A673 (cell line): ENCODE results near the gene TLE2. TPM values are rescaled to one million over a fixed set of nuclear protein-coding genes. Genes with fewer than 3 reads are reported as not detected.

Experiments used
- BruUV-seq: library from RNA; stranded (reverse); fragments of 400-500 nt; replicated peaks from 2 replicates; lab custom pipeline; 2021; lab: Mats Ljungman, UMichigan
- CTCF ChIA-PET: fragments of 300-600 bp; sonication (Branson Sonifier 250); formaldehyde crosslinking; loops from one replicate; lab custom pipeline; 2022; ENCODE audit warnings: antibody characterized with exemption; lab: Charles Lee
- POLR2A ChIA-PET: fragments of 300-600 bp; sonication (Branson Sonifier 250); formaldehyde crosslinking; loops from one replicate; lab custom pipeline; 2022; ENCODE audit warnings: antibody characterized with exemption; ENCODE audit not compliant: low non-redundant PET; lab: Charles Lee
- DNase-seq: peaks from one replicate; pipeline ENCODE4 v3.0.0-alpha.2; 2015; ENCODE audit warnings: low spot score
- H3K27ac ChIP-seq: fragments of 200-600 bp; sonication (generic); 2 replicates; pipeline ENCODE4 v1.5.1; 2016; ENCODE audit warnings: mixed run types, low read depth, mild to moderate bottlenecking, mixed read lengths, antibody characterized with exemption, low read length; ENCODE audit not compliant: poor library complexity, severe bottlenecking
- H3K27me3 ChIP-seq: fragments of 200-600 bp; sonication (generic); replicated peaks from 2 replicates; pipeline ENCODE4 v1.6.1; 2017; ENCODE audit warnings: mixed run types, low read depth, mild to moderate bottlenecking, mixed read lengths, antibody characterized with exemption, low read length; ENCODE audit not compliant: insufficient read depth, poor library complexity
- H3K36me3 ChIP-seq: fragments of 200-600 bp; sonication (generic); 2 replicates; pipeline ENCODE4 v1.6.1; 2016; ENCODE audit warnings: mixed run types, mild to moderate bottlenecking, mixed read lengths, antibody characterized with exemption, low read length; ENCODE audit not compliant: insufficient read depth, poor library complexity, severe bottlenecking
- H3K4me1 ChIP-seq: fragments of 200-600 bp; sonication (generic); 2 replicates; pipeline ENCODE4 v1.6.1; 2017; ENCODE audit warnings: mixed run types, mild to moderate bottlenecking, mixed read lengths, antibody characterized with exemption, low read length; ENCODE audit not compliant: insufficient read depth, poor library complexity, severe bottlenecking
- H3K4me3 ChIP-seq: fragments of 200-600 bp; sonication (generic); 2 replicates; pipeline ENCODE4 v1.5.1; 2016; ENCODE audit warnings: low read depth, mixed run types, mild to moderate bottlenecking, mixed read lengths, low read length; ENCODE audit not compliant: poor library complexity, severe bottlenecking
- H3K9me3 ChIP-seq: fragments of 200-600 bp; sonication (generic); 2 replicates; pipeline ENCODE4 v1.6.1; 2016; ENCODE audit warnings: mixed run types, low read depth, mild to moderate bottlenecking, mixed read lengths, antibody characterized with exemption, low read length; ENCODE audit not compliant: poor library complexity, severe bottlenecking
- EZH2 ChIP-seq: fragments of 200-600 bp; sonication (generic); IDR thresholded peaks from 2 replicates; pipeline ENCODE4 v1.6.1; 2017; ENCODE audit warnings: borderline replicate concordance, low read depth, mild to moderate bottlenecking, mixed read lengths, antibody characterized with exemption, low read length; ENCODE audit not compliant: poor library complexity, severe bottlenecking
- intact Hi-C: fragments of 100-400 bp; cut with micrococcal nuclease; formaldehyde crosslinking; loops from one replicate; pipeline ENCODE4 v1.10.0; 2022; ENCODE audit not compliant: unreplicated experiment
- total RNA-seq: library from RNA; stranded (reverse); gene quantifications from 2 replicates; pipeline ENCODE4 v1.2.3, GENCODE V29; 2021
- TF ChIP-seq, protein P1 (sequence below): fragments of 300-800, 200-600 bp; sonication (generic); conservative IDR thresholded peaks from 2 replicates; pipeline ENCODE4 v1.5.1; 2017; ENCODE audit warnings: low read depth, mild to moderate bottlenecking, antibody characterized with exemption, low read length, moderate library complexity, mixed read lengths

The TLE2 gene
- total RNA-seq, 1 experiment from 2014 or later, result 10.8 TPM

DNA sequence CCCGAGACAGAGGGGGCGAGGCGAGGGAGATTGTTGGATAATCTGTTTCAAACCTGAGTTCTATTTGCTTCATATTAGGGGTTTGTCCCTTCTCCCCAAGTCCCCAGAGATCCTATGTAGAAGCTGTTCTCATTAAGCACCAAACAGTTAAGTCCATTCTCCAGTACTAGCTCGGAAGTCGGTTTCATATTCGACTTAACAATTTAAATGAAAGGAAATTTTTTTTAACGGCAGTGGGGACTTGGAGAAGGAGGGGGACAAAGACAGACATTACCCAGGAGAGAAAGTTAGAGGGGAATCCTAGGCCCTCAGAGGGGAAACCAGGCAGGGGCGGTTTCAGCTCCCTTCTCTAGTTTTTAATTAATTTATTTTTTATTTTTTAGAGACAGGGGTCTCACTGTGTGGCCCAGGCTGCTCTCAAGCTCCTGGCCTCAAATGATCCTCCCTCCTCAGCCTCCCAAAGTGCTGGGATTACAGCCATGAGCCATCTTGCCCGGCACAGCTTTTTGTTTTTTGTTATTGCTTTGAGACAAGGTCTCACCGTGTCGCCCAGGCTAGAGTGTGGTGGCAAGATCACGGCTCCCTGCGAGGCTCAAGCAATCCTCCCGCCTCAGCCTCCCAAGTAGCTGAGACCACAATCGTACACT lies 13.7 kb upstream of the TLE2 start:
- Histone ChIP-seq H3K4me1 (peaks cover 34% of the 10 kb centered on the region), H3K27ac (peak overlapping the region; percentile 83), H3K27me3 (no peaks in the 10 kb centered on the region), H3K9me3 (no peaks in the 10 kb centered on the region), H3K4me3 (peak overlapping the region; percentile 18), H3K36me3 (no peaks in the 10 kb centered on the region)
- ChIA-PET POLR2A (interaction anchor here (0.6 kb wide), 1 partner anchor 31 kb away, joined by 19 read pairs; no protein-coding TSS in a partner anchor), CTCF (interaction anchor here (0.6 kb wide), 1 partner anchor 74 kb away, joined by 3 read pairs; no protein-coding TSS in a partner anchor)
- intact Hi-C loops, result no loop called here
- TF ChIP-seq, protein P1, sequence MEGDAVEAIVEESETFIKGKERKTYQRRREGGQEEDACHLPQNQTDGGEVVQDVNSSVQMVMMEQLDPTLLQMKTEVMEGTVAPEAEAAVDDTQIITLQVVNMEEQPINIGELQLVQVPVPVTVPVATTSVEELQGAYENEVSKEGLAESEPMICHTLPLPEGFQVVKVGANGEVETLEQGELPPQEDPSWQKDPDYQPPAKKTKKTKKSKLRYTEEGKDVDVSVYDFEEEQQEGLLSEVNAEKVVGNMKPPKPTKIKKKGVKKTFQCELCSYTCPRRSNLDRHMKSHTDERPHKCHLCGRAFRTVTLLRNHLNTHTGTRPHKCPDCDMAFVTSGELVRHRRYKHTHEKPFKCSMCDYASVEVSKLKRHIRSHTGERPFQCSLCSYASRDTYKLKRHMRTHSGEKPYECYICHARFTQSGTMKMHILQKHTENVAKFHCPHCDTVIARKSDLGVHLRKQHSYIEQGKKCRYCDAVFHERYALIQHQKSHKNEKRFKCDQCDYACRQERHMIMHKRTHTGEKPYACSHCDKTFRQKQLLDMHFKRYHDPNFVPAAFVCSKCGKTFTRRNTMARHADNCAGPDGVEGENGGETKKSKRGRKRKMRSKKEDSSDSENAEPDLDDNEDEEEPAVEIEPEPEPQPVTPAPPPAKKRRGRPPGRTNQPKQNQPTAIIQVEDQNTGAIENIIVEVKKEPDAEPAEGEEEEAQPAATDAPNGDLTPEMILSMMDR, result no peak
- TF ChIP-seq EZH2, result no peak
- DNase-seq, result peak; percentile 61
- no TSS peak for BruUV-seq

DNA sequence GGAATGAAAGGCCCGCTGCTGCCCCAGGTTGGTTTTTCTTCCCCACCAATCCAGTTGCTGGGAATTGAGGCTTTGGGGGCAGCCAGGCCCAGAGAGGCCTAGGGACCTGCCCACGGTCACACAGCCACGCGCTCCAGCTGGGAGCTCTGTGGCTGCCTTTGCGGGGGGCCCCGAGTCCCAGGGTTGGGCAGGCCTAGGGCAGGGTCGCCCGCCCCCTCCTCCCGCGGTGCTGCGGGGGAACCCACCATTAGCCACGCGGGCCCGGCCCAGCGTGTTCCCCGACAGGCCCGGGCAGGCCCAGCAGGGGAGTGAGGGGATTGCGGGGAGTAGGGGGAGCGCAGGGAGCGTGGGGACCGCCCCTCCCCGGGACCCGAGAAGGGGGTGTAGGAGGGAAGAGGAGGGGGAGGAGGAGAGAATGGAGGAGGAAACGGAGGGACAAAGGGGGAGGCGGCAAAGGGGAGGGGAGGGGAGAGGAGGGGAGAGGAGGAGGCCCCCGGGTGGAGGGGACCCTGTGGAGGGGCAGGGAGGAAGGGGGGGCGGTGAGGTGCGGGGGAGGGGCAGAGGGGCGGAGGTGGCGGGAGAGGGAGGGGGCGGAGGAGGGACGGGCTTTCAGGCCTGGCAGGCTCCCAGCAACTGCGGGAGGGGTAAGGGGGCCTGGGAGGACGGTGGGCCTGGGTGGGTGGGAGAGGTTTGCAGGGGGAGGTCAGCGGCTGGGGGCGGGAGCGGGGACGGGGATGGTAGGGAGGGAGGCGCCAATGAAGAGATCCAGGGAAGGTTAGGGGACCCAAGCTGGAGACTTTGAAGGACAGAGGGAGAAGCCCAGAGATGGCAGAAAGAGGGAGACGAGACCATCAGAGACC lies 12.9 kb upstream of the TLE2 start:
- H3K27ac ChIP-seq, result peak overlapping the region; percentile 90
- peaks cover 28% of the 10 kb centered on the region for H3K4me1 ChIP-seq
- no peaks in the 10 kb centered on the region for H3K9me3 ChIP-seq
- CTCF ChIA-PET, result no interaction called here
- no peaks in the 10 kb centered on the region for H3K36me3 ChIP-seq
- DNase-seq, result peak; percentile 73
- POLR2A ChIA-PET, result interaction anchor here (0.6 kb wide), 1 partner anchor 32 kb away, joined by 19 read pairs; no protein-coding TSS in a partner anchor
- peak overlapping the region; percentile 27 for H3K4me3 ChIP-seq
- intact Hi-C loops, result no loop called here
- no peaks in the 10 kb centered on the region for H3K27me3 ChIP-seq
- TF ChIP-seq EZH2, result no peak
- TF ChIP-seq, protein P1, result no peak
- no TSS peak for BruUV-seq

GRCh38 chr19:3041327-3041726 lies 12.2 kb upstream of the TLE2 start:
- Histone ChIP-seq H3K27ac (peak overlapping the region; percentile 90), H3K9me3 (no peaks in the 10 kb centered on the region), H3K36me3 (no peaks in the 10 kb centered on the region), H3K27me3 (no peaks in the 10 kb centered on the region), H3K4me3 (peak overlapping the region; percentile 27), H3K4me1 (peaks cover 29% of the 10 kb centered on the region)
- POLR2A ChIA-PET, result no interaction called here
- no peak for TF ChIP-seq EZH2
- TF ChIP-seq, protein P1, result no peak
- no TSS peak for BruUV-seq
- CTCF ChIA-PET, result no interaction called here
- intact Hi-C loops, result no loop called here
- DNase-seq, result no peak
